ENCODE measurements around the gene APBA2. TPM values are rescaled to one million over a fixed set of nuclear protein-coding genes. Genes with fewer than 3 reads are reported as not detected.

The APBA2 gene
- total and polyA plus RNA-seq, 2 of the 13 experiments (the other 11 are each of a cell fraction or from before 2014, with no cell fraction given): 0.62 to 2.3 TPM

- TF ChIP-seq ZBTB33 (CRISPR knock-in tag; IDR thresholded peaks at IDR 0.05): no peak
Observed at GRCh38 chr15:28875461-28876000, 10.2 kb upstream of the APBA2 start (continued).

- no TSS peak for BruUV-seq (replicated peaks)
- Histone ChIP-seq H3K27ac (ENCODE audit: extremely low read length, insufficient read depth, low read length) (no peak overlapping the region), H3K9me3 (ENCODE audit: low read length) (no peaks in the 10 kb centered on the region), H3K79me2 (ENCODE audit: insufficient read depth, low read length) (no peaks in the 10 kb centered on the region), H3K9ac (ENCODE audit: insufficient read depth, low read depth, low read length) (no peak overlapping the region), H3K36me3 (replicated peaks in 1 of 2; ENCODE audit: control insufficient read depth in 1 of 2, insufficient read depth in 2 of 2, low read length in 2 of 2) (no peaks in the 10 kb centered on the region), H3K27me3 (ENCODE audit: control insufficient read depth in 1 of 2, insufficient read depth in 2 of 2, low read length in 2 of 2) (no peaks in the 10 kb centered on the region), H3K4me3 (replicated peaks in 1 of 3; ENCODE audit: insufficient read depth in 1 of 3, low read depth in 2 of 3, low read length in 3 of 3) (no peak overlapping the region), H2AFZ (ENCODE audit: low read length) (no peak overlapping the region), H4K20me1 (ENCODE audit: insufficient read depth, low read length) (no peaks in the 10 kb centered on the region), H3K4me2 (ENCODE audit: low read depth, low read length) (no peak overlapping the region), H3K4me1 (ENCODE audit: insufficient read depth, low read length) (peaks cover 26% of the 10 kb centered on the region)
- 74% methylated on average over 5 of the region's 14 CpGs for WGBS (ENCODE audit: low lambda C conversion rate)
- CTCF ChIA-PET (ENCODE audit: low intra/inter-chr PET ratio, low total read pairs): no interaction called here
- intact Hi-C loops (cut with micrococcal nuclease; ENCODE audit: unreplicated experiment) (no loop called here), in situ Hi-C loops (cut with HindIII; ENCODE audit: extremely low pct_ligation_motif_present, low pct_unique_long_range_greater_than_20kb) (no loop called here)
- DNase-seq (ENCODE audit: low spot score): no peak
- ATAC-seq: no peak
- POLR2A ChIA-PET: no interaction called here
- FAIRE-seq: no peak
- TF ChIP-seq BRF2 (CRISPR knock-in tag; IDR thresholded peaks at IDR 0.05): no peak
- TF ChIP-seq, protein P1, sequence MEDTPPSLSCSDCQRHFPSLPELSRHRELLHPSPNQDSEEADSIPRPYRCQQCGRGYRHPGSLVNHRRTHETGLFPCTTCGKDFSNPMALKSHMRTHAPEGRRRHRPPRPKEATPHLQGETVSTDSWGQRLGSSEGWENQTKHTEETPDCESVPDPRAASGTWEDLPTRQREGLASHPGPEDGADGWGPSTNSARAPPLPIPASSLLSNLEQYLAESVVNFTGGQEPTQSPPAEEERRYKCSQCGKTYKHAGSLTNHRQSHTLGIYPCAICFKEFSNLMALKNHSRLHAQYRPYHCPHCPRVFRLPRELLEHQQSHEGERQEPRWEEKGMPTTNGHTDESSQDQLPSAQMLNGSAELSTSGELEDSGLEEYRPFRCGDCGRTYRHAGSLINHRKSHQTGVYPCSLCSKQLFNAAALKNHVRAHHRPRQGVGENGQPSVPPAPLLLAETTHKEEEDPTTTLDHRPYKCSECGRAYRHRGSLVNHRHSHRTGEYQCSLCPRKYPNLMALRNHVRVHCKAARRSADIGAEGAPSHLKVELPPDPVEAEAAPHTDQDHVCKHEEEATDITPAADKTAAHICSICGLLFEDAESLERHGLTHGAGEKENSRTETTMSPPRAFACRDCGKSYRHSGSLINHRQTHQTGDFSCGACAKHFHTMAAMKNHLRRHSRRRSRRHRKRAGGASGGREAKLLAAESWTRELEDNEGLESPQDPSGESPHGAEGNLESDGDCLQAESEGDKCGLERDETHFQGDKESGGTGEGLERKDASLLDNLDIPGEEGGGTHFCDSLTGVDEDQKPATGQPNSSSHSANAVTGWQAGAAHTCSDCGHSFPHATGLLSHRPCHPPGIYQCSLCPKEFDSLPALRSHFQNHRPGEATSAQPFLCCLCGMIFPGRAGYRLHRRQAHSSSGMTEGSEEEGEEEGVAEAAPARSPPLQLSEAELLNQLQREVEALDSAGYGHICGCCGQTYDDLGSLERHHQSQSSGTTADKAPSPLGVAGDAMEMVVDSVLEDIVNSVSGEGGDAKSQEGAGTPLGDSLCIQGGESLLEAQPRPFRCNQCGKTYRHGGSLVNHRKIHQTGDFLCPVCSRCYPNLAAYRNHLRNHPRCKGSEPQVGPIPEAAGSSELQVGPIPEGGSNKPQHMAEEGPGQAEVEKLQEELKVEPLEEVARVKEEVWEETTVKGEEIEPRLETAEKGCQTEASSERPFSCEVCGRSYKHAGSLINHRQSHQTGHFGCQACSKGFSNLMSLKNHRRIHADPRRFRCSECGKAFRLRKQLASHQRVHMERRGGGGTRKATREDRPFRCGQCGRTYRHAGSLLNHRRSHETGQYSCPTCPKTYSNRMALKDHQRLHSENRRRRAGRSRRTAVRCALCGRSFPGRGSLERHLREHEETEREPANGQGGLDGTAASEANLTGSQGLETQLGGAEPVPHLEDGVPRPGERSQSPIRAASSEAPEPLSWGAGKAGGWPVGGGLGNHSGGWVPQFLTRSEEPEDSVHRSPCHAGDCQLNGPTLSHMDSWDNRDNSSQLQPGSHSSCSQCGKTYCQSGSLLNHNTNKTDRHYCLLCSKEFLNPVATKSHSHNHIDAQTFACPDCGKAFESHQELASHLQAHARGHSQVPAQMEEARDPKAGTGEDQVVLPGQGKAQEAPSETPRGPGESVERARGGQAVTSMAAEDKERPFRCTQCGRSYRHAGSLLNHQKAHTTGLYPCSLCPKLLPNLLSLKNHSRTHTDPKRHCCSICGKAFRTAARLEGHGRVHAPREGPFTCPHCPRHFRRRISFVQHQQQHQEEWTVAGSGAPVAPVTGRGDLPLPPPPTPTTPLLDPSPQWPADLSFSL (CRISPR knock-in tag; IDR thresholded peaks at IDR 0.05): no peak
- no peak for TF ChIP-seq ZNF274 (CRISPR knock-in tag; IDR thresholded peaks at IDR 0.05)
- TF ChIP-seq, protein P2, sequence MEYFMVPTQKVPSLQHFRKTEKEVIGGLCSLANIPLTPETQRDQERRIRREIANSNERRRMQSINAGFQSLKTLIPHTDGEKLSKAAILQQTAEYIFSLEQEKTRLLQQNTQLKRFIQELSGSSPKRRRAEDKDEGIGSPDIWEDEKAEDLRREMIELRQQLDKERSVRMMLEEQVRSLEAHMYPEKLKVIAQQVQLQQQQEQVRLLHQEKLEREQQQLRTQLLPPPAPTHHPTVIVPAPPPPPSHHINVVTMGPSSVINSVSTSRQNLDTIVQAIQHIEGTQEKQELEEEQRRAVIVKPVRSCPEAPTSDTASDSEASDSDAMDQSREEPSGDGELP (IDR thresholded peaks at IDR 0.05; ENCODE audit: borderline replicate concordance, low read depth): no peak
- no peak for TF ChIP-seq JUN (CRISPR knock-in tag; IDR thresholded peaks at IDR 0.05)
- no peak for TF ChIP-seq ZSCAN12 (CRISPR knock-in tag; IDR thresholded peaks at IDR 0.05)
- no peak for TF ChIP-seq ZNF766 (CRISPR knock-in tag; IDR thresholded peaks at IDR 0.05; ENCODE audit: borderline replicate concordance)
- TF ChIP-seq MEIS2 (CRISPR knock-in tag; IDR thresholded peaks at IDR 0.05): no peak
- no peak for TF ChIP-seq ZNF329 (CRISPR knock-in tag; IDR thresholded peaks at IDR 0.05; ENCODE audit: low read depth)
Observed at GRCh38 chr15:28876131-28876844, 9.5 kb upstream of the APBA2 start.

Data from HepG2 (cell line).